Neural cell (in vitro differentiated cells): Measurements from ENCODE around the gene DHTKD1. TPM values are rescaled to one million over a fixed set of nuclear protein-coding genes. Genes with fewer than 3 reads are reported as not detected.

Experiments
- H2AFZ ChIP-seq: fragments of 200-600, 300-800 bp; sonication (generic), shearing (Covaris generic); 2 replicates; pipeline ENCODE4 v1.6.0; 2014; ENCODE audit warnings: low read depth, mild to moderate bottlenecking, antibody characterized with exemption, low read length, moderate library complexity
- H3F3A ChIP-seq: fragments of 200-600 bp; shearing (Covaris generic); 2 replicates; pipeline ENCODE4 v1.6.1; 2016; ENCODE audit warnings: mild to moderate bottlenecking, moderate library complexity, mixed read lengths, antibody characterized with exemption, low read length; ENCODE audit not compliant: insufficient read depth, poor library complexity, severe bottlenecking
- H3K27ac ChIP-seq: fragments of 200-600, 300-800 bp; sonication (generic), shearing (Covaris generic); 2 replicates; pipeline ENCODE4 v1.5.1; 2014; ENCODE audit warnings: mild to moderate bottlenecking, low read length, moderate library complexity
- H3K27me3 ChIP-seq: fragments of 300-800, 200-600 bp; sonication (generic), shearing (Covaris generic); 2 replicates; pipeline ENCODE4 v1.6.0; 2014; ENCODE audit warnings: mild to moderate bottlenecking, low read depth, low read length, moderate library complexity; ENCODE audit not compliant: insufficient read depth
- H3K36me3 ChIP-seq: fragments of 300-800, 200-600 bp; sonication (generic), shearing (Covaris generic); 2 replicates; pipeline ENCODE4 v1.5.1; 2014; ENCODE audit warnings: mild to moderate bottlenecking, antibody characterized with exemption, low read length, moderate library complexity; ENCODE audit not compliant: insufficient read depth
- H3K4me2 ChIP-seq: fragments of 300-800, 200-600 bp; sonication (generic), shearing (Covaris generic); 2 replicates; pipeline ENCODE4 v1.6.0; 2014; ENCODE audit warnings: mild to moderate bottlenecking, low read length
- H3K4me3 ChIP-seq: fragments of 300-800, 200-600 bp; sonication (generic), shearing (Covaris generic); 2 replicates; pipeline ENCODE4 v1.5.1; 2014; ENCODE audit warnings: mild to moderate bottlenecking, low read length, moderate library complexity
- H3K79me2 ChIP-seq: fragments of 200-600 bp; shearing (Covaris generic); replicated peaks from 2 replicates; pipeline ENCODE4 v1.6.0; 2014; ENCODE audit warnings: mild to moderate bottlenecking, low read length, moderate library complexity; ENCODE audit not compliant: insufficient read depth
- H3K9ac ChIP-seq: fragments of 300-800, 200-600 bp; sonication (generic), shearing (Covaris generic); 2 replicates; pipeline ENCODE4 v1.6.1; 2016; ENCODE audit warnings: mild to moderate bottlenecking, low read length, mixed read lengths
- H3K9me2 ChIP-seq: fragments of 200-600 bp; shearing (Covaris generic); 2 replicates; pipeline ENCODE4 v1.6.1; 2016; ENCODE audit warnings: mild to moderate bottlenecking, low read length, mixed read lengths; ENCODE audit not compliant: insufficient read depth
- H3K9me3 ChIP-seq: fragments of 200-600, 300-800 bp; sonication (generic), shearing (Covaris generic); 2 replicates; pipeline ENCODE4 v1.6.1; 2016; ENCODE audit warnings: mild to moderate bottlenecking, mixed run types, low read length, moderate library complexity, mixed read lengths
- H4K20me1 ChIP-seq: fragments of 200-600 bp; shearing (Covaris generic); 2 replicates; pipeline ENCODE4 v1.6.1; 2016; ENCODE audit warnings: mild to moderate bottlenecking, mixed run types; ENCODE audit not compliant: insufficient read depth
- CTCF ChIP-seq: fragments of 450-650 bp; IDR thresholded peaks from 2 replicates; pipeline ENCODE4 v1.5.1; 2014; ENCODE audit warnings: antibody characterized with exemption, mild to moderate bottlenecking, moderate library complexity; ENCODE audit not compliant: poor library complexity, severe bottlenecking
- EP300 ChIP-seq: fragments of 450-650 bp; conservative IDR thresholded peaks from 2 replicates; pipeline ENCODE4 v1.6.1; 2014; ENCODE audit warnings: antibody characterized with exemption, mild to moderate bottlenecking, moderate library complexity; ENCODE audit not compliant: poor library complexity, severe bottlenecking
- EZH2 ChIP-seq: fragments of 200-600, 300-800 bp; shearing (Covaris generic), sonication (generic); IDR thresholded peaks from 2 replicates; pipeline ENCODE4 v1.6.1; 2014; ENCODE audit warnings: antibody characterized with exemption, low read length, borderline replicate concordance, mild to moderate bottlenecking; ENCODE audit not compliant: insufficient read depth, poor library complexity, severe bottlenecking
- MXI1 ChIP-seq: fragments of 450-650 bp; conservative IDR thresholded peaks from 2 replicates; pipeline ENCODE4 v1.6.1; 2014; ENCODE audit warnings: antibody characterized with exemption, mild to moderate bottlenecking; ENCODE audit not compliant: poor library complexity, severe bottlenecking
- POLR2AphosphoS5 ChIP-seq: IDR thresholded peaks from 2 replicates; pipeline ENCODE4 v1.6.1; 2012
- RAD21 ChIP-seq: fragments of 450-650 bp; conservative IDR thresholded peaks from 2 replicates; pipeline ENCODE4 v1.6.1; 2014; ENCODE audit warnings: antibody characterized with exemption, mild to moderate bottlenecking, moderate library complexity
- SMC3 ChIP-seq: fragments of 450-650 bp; conservative IDR thresholded peaks from 2 replicates; pipeline ENCODE4 v1.6.1; 2014; ENCODE audit warnings: antibody characterized with exemption, mild to moderate bottlenecking, moderate library complexity; ENCODE audit not compliant: poor library complexity
- TAF1 ChIP-seq: IDR thresholded peaks from 2 replicates; pipeline ENCODE4 v1.6.1; 2012; ENCODE audit warnings: low read depth
- polyA plus RNA-seq: library from polyadenylated mRNA; depleted of rRNA; stranded (reverse); fragments of >200 nt; gene quantifications from 2 replicates; pipeline ENCODE4 v1.2.3, GENCODE V29; 2014
- TF ChIP-seq, protein P1 (sequence below): IDR thresholded peaks from 2 replicates; pipeline ENCODE4 v1.6.1; 2012; ENCODE audit warnings: borderline replicate concordance

Gene DHTKD1
- polyA plus RNA-seq, 1 donor from 2014 or later = 24.0 TPM

DNA sequence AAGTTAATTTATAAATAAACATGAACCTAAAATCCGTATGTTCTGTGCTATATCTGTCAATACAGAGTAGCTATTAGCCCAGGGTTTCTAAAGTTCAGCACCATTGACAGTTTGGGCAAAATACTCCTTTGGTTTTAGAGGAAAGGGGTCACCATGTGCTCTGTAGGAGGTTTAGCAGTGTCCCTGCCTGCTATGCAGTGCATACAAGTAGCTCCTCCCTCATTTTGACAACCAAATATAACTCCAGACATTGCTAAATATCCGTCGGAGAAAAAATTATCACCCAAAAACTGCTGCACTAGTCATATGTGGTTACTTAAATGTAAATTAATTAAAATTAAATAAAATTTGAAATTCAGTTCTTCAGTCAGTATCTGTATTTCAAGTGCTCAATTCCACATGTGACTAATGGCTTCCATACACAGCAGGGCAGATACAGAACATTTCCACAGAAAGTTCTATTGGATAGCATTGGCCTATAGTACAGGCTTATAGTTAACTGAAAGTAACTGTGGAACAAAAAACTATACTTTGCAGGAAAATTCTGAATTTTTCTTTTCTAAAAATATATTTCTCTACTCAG is 32.6 kb upstream of the DHTKD1 start:
- H3K27me3 ChIP-seq = no peaks in the 10 kb centered on the region
- H3K4me3 ChIP-seq = no peak overlapping the region
- peaks cover 2% of the 10 kb centered on the region for H3F3A ChIP-seq
- H3K79me2 ChIP-seq = peaks cover 28% of the 10 kb centered on the region
- H3K9me2 ChIP-seq = no peaks in the 10 kb centered on the region
- no peak overlapping the region for H3K9ac ChIP-seq
- TF ChIP-seq CTCF (no peak), MXI1 (no peak), TAF1 (no peak), POLR2AphosphoS5 (no peak), EZH2 (no peak), SMC3 (no peak), RAD21 (no peak), EP300 (no peak)
- TF ChIP-seq, protein P1, sequence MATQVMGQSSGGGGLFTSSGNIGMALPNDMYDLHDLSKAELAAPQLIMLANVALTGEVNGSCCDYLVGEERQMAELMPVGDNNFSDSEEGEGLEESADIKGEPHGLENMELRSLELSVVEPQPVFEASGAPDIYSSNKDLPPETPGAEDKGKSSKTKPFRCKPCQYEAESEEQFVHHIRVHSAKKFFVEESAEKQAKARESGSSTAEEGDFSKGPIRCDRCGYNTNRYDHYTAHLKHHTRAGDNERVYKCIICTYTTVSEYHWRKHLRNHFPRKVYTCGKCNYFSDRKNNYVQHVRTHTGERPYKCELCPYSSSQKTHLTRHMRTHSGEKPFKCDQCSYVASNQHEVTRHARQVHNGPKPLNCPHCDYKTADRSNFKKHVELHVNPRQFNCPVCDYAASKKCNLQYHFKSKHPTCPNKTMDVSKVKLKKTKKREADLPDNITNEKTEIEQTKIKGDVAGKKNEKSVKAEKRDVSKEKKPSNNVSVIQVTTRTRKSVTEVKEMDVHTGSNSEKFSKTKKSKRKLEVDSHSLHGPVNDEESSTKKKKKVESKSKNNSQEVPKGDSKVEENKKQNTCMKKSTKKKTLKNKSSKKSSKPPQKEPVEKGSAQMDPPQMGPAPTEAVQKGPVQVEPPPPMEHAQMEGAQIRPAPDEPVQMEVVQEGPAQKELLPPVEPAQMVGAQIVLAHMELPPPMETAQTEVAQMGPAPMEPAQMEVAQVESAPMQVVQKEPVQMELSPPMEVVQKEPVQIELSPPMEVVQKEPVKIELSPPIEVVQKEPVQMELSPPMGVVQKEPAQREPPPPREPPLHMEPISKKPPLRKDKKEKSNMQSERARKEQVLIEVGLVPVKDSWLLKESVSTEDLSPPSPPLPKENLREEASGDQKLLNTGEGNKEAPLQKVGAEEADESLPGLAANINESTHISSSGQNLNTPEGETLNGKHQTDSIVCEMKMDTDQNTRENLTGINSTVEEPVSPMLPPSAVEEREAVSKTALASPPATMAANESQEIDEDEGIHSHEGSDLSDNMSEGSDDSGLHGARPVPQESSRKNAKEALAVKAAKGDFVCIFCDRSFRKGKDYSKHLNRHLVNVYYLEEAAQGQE = no peak
- H4K20me1 ChIP-seq = no peaks in the 10 kb centered on the region
- no peak overlapping the region for H2AFZ ChIP-seq
- no peaks in the 10 kb centered on the region for H3K36me3 ChIP-seq
- no peak overlapping the region for H3K27ac ChIP-seq
- H3K4me2 ChIP-seq = no peak overlapping the region
- no peaks in the 10 kb centered on the region for H3K9me3 ChIP-seq

DNA sequence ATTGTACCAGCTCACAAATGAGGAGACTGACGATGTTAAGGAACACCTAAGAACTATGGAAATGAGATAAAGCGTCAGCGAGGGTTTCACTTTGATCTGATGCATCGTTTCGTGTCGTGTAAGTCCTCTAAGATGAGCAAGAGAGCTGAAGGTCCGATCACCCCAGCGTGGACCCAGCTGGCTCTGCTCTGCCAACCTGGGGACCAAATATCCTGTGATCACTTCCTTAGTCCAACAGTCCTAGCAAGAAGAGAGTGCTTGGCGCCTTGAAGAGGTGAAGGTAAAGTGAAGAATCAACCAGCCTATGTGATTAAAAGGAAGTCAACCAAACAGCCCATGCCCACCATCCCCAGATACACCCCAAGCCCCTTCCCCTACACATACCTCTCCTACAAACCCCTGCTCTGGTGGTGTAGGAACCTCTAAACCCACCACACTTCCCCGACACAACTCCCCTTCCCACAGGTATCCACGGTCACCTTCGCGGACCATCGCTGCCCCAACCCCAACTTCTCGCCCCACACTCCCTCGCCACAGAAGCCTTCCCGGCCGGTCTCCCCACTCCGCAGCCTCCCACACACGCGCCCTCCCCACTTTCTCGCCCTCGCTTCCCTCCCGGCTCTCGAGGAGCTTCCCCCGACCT is 26.9 kb upstream of the DHTKD1 start:
- Histone ChIP-seq H3F3A (peaks cover 2% of the 10 kb centered on the region), H3K4me3 (peak overlapping the region; percentile 91), H3K9me2 (no peaks in the 10 kb centered on the region), H3K9me3 (no peaks in the 10 kb centered on the region), H3K36me3 (no peaks in the 10 kb centered on the region), H3K9ac (peak overlapping the region; percentile 81), H3K4me2 (peak overlapping the region; percentile 66), H3K79me2 (peaks cover 31% of the 10 kb centered on the region), H2AFZ (peak overlapping the region; percentile 74), H4K20me1 (no peaks in the 10 kb centered on the region), H3K27me3 (no peaks in the 10 kb centered on the region), H3K27ac (peak overlapping the region; percentile 95)
- TF ChIP-seq EP300 = no peak
- TF ChIP-seq SMC3 = no peak
- no peak for TF ChIP-seq TAF1
- no peak for TF ChIP-seq RAD21
- TF ChIP-seq EZH2 = no peak
- no peak for TF ChIP-seq CTCF
- TF ChIP-seq, protein P1 = no peak
- TF ChIP-seq POLR2AphosphoS5 = no peak
- TF ChIP-seq MXI1 = no peak
